GM19099 (cell line): ENCODE data around the gene PGC.

Experiments
- POLR2A ChIP-seq: IDR thresholded peaks from 3 replicates; pipeline ENCODE4 v1.6.1; 2011; ENCODE audit warnings: low read depth; ENCODE audit not compliant: insufficient read length; ENCODE audit errors: extremely low read depth

The PGC gene

DNA sequence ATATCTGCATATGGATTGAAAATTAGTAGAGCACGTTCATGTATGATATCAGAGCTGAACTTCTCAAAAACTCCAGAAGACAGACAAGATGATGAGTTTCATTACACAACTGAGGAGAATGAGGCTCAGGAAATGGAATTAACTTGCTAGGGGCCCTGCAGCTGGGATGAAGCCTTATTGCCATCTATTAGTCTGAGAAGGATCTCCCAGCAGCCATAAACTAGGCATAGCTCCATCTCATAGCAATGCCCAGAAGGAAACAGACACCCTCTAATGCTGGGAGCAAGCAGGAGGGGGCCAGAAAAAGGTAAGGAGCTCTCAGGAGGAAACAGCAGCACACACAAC is 29.8 kb downstream of the PGC start:
- TF ChIP-seq POLR2A, result no peak

DNA sequence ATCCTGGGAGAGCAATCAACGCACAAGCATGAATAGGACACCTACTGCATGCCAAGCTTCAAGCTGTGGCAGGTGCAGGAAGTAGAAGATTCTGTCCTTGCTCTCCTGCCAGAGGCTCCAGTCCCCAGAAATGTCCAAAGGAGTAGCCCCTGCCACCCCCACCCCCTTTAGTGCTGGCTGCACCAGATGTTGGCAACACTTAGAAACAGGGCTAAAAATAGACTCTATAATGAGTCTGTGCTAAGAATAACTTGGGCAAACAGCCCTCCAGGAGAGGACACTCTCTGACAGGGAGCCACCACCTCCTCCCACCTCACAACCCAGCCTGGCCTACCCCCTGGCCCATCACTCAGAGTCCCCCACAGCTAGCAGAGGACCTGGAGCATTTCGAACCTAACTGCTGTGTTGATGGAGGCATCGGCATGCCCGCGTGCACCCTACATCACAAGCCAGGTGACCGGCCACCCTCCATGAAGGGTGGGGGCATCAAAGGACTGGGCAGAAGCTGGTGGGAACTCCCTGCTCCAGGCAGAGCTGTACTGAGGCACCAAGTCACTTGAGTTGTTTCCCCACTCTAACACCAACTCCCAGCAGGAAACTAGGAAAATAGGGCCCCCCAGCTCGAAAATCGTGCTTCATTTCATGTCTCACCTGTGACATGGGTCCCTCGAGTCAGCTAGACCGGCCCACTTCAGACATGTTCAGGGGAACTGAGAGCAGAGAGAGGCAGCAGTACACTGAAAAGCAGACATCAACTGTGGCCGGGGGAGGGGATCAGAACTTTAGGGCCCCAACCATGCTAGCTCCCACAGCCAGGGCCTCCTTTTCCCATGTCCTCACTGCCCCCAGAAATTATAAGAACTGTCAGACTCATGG is 30.4 kb downstream of the PGC start:
- peak; percentile 25 for TF ChIP-seq POLR2A

DNA sequence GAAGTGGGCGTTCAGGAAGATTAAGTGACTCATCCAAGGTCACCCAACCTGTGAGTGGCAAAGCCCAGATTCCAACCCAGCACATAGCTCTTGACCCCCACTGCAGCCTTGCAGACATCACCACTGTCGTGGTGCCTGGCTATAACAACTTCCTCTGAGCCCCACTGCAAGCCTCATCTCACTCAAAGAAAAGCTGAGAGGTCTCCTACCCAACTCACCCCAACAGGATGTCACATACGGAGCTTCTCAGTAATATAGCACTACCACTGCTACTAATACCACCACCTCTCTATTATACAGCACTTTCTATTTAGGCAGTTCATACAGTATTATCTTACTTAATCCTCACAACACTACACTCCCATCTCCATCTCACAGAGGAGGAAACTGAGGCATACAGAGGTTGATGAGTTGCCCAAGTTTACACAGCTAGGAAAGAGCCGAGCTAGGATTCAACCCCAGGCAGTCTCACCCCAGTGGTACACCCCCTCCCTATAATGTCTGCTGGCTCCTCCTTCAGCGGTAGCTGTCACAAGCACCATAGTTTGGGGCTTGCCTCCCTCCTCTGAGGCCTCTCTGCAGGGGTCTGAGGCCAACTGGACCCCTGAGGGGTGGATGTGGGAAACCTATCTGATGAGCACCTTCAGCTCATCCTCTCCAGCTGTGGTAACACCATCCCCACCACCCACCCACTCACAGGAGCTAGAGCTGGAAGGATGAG is 31.2 kb downstream of the PGC start:
- TF ChIP-seq POLR2A, result no peak

DNA sequence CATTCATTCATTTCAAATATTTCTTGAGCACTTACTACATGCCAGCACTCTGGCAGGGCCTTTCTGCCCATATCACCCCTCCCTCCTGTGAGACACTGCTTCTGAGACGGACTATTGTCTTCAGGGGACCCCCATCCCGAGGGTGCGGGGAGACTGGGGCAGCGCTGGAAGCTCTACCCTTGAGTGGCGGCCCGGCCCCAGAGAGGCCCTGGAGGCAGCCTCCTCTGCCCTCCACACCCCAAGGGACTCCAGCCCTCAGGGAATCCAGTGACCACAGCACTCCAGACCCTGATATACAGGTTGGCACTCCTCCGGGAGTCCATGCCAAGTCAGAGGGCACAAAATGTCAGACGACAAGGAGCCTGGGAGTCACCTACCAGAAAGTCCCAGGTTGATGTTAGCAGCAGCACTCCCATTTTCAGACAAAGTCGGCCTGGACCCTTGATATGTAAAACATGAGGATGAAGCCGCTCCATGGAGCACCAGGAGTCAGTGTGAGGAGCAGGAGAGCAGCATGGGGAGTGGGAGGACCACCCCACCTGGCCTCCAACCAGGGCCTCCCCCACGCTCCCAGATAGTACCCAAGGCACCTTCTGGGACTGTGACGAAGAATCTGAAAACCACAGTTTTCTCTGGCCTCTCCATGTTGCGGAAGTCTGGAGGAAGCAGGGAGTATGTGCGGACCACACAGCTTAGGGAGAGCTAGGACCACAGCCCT is 32.5 kb downstream of the PGC start:
- TF ChIP-seq POLR2A, result no peak

DNA sequence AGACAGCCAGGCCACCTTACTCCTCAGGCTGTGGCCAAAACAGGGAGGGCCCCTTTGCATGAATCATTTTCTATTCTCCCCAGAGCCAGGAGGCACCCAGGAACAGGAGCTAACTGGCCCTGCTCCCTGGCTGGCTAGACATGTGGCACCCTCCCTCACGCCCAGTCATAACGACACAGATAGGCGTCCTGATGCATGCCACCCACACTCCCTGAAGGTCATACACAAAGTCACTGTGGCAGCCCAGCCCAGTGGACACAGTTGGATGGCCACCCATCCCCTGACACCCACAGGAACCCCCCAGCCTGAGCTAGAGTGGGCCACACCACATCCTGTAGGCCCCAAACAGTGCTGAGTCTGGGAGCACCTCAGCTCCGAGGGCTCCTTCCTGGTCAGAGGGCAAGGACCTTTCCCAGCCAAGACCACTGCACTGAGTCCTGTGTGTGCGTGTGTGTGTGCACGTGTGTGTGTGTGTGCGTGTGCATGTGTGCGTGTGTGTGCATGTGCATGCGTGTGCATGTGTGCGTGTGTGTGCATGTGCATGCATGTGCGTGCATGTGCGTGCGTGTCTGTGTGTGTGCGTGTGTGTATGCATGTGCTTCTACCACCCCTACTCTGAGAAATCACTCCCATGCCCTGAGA is 33.4 kb downstream of the PGC start:
- peak; percentile 1 for TF ChIP-seq POLR2A

DNA sequence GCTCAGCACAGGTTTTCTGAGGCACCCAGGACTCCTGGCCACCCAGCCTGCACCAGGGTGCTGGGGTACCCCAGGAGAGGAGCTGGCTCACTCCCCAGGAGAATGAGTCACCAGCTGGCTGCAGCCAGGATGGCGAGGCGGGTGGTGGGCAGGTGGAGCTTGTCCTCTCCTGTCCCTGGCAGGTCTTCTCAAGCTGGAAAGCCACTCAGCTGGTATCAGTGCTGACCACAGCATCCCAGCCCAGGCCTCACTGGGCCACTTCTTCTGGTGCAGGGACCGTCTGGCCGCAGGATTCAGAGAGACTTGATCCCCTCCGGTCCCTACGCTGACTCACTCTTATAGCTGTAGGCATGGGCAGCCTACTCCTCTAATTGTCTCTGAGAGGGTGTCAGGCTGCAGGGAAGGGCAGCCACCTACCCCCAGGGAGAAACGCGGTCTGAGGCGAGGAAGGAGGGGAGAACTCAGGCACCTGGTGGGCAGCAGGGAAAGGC is 34.0 kb downstream of the PGC start:
- TF ChIP-seq POLR2A, result no peak

DNA sequence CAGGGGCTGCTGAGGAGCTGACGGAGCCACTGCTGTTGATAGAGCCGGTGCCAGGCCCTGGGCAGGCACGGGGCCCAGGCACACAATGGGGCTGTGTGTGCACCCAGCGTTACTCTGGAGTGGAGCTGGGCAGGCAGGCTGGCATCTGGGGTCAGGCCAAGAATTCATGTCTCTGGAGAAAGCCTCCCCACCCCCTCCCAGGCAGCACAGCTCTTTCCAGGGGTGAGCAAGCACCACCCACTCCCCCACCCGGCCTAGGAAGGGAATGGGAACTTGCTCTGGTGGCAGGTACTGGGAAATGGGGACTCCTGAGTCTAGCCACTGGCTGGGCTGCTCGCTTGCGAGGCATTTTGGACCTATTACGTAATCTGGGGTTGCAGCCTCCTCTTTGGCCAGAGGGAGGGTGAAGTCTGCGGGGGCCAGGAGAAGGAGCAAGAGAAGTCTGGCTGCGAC is 34.5 kb downstream of the PGC start:
- no peak for TF ChIP-seq POLR2A

DNA sequence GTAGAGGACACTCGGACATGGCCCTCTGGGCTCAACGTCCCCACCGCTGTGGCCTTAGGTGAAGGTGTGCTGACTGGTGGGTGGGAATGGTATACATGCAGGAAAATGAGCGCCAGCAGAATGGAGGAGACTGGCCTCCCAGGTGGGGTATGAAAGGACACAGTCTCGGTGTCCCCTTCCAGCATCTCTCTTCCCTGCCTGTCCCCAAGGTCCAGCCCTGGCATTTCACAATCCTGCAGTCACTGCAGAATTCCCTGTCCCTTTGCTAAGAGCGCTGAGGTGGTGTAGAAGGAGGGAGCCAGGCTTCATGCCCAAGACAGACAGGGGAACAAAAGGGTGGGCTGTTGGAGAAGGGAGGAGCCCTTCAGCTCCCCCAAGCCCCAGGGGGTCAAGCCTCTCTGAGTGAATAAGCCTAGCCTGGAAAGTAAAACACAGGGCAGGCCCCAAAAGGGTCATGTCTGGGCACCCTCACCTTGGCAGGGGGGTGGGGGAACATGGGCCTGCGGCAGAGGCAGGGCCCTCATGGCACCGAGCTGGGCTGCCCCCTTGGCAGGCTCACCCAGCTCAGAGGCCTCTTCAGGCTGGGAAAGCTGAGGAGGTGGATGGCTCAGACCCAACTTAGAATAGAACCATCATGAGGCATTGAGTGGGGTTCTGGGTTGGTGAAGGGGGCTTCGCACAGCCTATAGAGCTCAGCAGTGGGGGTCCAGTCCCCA is 35.7 kb downstream of the PGC start:
- no peak for TF ChIP-seq POLR2A

DNA sequence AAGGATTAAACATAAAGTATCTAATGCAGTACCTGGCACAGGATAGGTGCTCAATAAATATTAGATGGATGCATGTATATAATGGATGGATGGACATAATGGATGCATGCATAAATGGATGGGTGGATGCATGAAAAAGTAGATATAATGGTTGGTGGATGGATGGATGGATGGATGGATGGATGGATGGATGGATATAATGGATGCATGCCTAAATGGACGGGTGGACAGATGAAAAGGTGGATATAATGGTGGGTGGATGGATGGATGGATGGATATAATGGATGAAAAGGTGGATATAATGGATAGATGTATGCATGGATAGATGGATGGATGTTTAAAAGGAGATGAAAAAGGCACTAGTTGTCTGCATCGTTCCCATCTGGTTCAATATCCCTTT is 37.8 kb downstream of the PGC start:
- no peak for TF ChIP-seq POLR2A

DNA sequence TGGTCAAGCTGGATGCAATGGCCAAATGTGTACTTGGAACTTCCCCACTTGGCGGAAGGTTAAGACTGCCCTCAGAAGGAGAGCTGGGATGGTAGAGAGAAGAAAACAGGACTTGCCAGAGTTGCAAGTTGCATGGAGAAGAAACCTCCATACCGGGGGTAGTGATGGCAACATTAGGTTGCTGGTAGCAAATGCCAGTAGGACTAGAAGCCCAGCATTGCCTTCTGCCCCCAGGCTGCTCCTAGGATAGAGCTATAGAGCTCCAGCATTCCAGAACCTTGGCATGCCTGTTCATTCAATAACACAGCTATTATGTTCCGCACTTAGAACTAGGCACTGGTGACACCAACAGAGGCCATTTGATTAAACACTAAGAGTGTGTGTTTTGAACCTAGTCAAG is 38.3 kb downstream of the PGC start:
- no peak for TF ChIP-seq POLR2A

DNA sequence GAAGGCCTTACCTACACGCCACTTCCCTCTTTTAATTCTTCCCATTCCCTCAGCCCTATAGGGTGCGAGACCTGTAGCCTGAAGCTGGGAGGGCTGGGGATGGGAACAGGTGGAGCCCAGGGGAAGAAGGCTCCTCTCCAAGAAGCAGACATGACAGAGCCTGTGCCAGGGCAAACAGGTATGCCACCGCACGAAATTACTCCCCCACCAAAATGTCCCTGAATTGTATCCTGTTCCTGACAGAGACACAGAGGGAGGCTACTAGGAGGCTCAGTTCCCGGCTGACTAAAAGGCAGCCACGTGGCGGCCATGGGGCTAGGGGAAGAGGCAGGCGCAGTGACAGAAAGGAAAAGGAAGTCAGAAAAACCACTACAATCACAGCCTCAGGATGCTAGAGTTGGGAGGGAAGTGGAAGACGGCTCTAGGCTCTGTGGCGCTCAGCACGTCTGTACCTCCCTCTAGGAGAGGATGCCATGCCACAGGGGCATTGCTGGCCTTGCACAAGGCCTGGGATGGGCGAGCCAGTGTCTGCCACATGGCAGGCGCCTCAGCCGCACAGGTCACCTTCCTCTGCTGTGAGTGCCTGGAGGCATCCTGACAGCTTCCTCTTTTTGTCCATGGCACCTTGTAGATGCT is 39.5 kb downstream of the PGC start:
- no peak for TF ChIP-seq POLR2A

DNA sequence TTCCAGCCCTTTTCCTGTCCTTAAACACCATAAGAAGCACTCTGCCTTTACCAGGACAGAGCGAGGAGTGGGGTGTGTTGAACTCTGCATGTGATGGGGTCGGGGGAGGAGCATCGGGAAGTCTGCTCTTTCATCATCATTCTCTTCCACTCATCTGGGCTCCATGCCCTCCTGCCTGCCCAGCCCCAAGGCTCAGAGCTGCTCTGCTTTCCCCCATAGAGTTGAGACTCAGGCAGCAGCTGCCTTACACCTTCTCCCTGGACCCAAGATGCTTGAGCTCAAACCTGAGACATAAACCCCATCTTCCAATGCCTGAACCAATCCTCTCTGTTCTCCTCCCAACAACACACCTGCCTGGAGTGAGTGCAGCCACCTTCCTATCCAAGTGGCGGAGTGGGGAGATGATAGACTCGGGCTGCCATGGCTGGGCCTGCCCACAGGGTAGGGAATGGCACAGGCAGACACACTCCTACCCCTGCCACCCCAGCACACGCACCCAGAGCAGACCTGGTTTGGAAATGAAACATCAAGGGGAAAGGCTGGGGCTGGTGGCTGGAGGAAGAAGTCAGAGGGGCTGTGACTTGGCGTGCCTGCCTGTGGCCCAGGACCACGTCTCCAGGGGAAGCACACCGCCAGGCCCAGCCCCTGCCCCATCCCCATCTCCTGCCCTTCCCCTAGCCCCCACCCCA is 40.2 kb downstream of the PGC start:
- TF ChIP-seq POLR2A, result peak; percentile 33
